ENCODE data around the gene TTLL3. TPM values are rescaled to one million over a fixed set of nuclear protein-coding genes. Genes with fewer than 3 reads are reported as not detected.
A peak's percentile ranks its signal among the peaks of the same experiment; 100 is the strongest.

The TTLL3 gene
- total RNA-seq, 1 experiment from 2014 or later = 15.7 TPM

DNA sequence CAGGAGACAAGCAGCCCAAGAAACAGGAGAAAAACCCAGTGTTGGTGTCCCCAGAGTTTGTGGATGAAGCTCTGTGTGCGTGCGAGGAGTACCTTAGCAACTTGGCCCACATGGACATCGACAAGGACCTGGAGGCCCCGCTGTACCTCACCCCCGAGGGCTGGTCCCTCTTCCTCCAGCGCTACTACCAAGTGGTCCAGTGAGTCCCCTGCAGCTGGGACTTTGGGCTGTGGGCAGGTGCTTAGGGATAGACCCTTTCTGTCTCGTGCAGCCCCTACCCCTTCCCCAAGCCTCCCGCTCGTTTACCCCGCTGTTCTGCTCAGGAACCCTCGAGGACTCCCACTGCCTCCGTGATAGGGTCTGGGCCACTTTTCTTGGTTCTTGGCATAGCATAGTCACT is 10.5 kb downstream of the TTLL3 start:
- CTCF ChIA-PET = no interaction called here
- Histone ChIP-seq H3K27me3 (ENCODE audit: control insufficient read depth, insufficient read depth, low read length) (no peaks in the 10 kb centered on the region), H3K4me3 (ENCODE audit: low read depth in 2 of 2, low read length in 2 of 2) (no peak overlapping the region), H3K9me3 (ENCODE audit: control insufficient read depth, insufficient read depth, low read depth, low read length) (no peaks in the 10 kb centered on the region), H3K27ac (ENCODE audit: low read length) (no peak overlapping the region), H3K4me1 (ENCODE audit: control insufficient read depth, insufficient read depth, low read length) (no peaks in the 10 kb centered on the region), H3K36me3 (ENCODE audit: control insufficient read depth, insufficient read depth, low read length) (no peaks in the 10 kb centered on the region)
- in situ Hi-C loops (cut with HindIII; ENCODE audit: low pct_unique_long_range_greater_than_20kb, low sequenced_read_pairs) (no loop called here), intact Hi-C loops (cut with micrococcal nuclease; ENCODE audit: unreplicated experiment) (no loop called here)
- DNase-seq (ENCODE audit: low read depth, low spot score) (no peak), ATAC-seq (no peak)
- POLR2A ChIA-PET = no interaction called here
- TF ChIP-seq POLR2AphosphoS5 (IDR thresholded peaks at IDR 0.05; ENCODE audit: low read depth, low read length) (no peak), REST (IDR thresholded peaks at IDR 0.05; ENCODE audit: insufficient read depth in 1 of 2, low read depth in 2 of 2, low read length in 1 of 2) (no peak), SIN3A (IDR thresholded peaks at IDR 0.05; ENCODE audit: borderline replicate concordance, insufficient read depth, low read depth, low read length) (no peak), CTCF (IDR thresholded peaks at IDR 0.05) (no peak), TCF7L2 (IDR thresholded peaks at IDR 0.05; ENCODE audit: low read depth, low read length) (no peak)
- BruUV-seq (replicated peaks) = no TSS peak

GRCh38 chr3:9820946-9821345 is 10.9 kb downstream of the TTLL3 start:
- no peak; the same call in 1 of the 2 replicates for TF ChIP-seq CTCF (IDR thresholded peaks at IDR 0.05)
- no peak for TF ChIP-seq POLR2AphosphoS5 (IDR thresholded peaks at IDR 0.05; ENCODE audit: low read depth, low read length)
- TF ChIP-seq TCF7L2 (IDR thresholded peaks at IDR 0.05; ENCODE audit: low read depth, low read length) = no peak
- no peak for TF ChIP-seq SIN3A (IDR thresholded peaks at IDR 0.05; ENCODE audit: borderline replicate concordance, insufficient read depth, low read depth, low read length)
- no peak for TF ChIP-seq REST (IDR thresholded peaks at IDR 0.05; ENCODE audit: insufficient read depth in 1 of 2, low read depth in 2 of 2, low read length in 1 of 2)
- CTCF ChIA-PET = no interaction called here
- POLR2A ChIA-PET = no interaction called here

More at GRCh38 chr3:9820946-9821345, 10.9 kb downstream of the TTLL3 start:
- Histone ChIP-seq H3K36me3 (ENCODE audit: control insufficient read depth, insufficient read depth, low read length) (no peaks in the 10 kb centered on the region), H3K27ac (ENCODE audit: low read length) (no peak overlapping the region), H3K27me3 (ENCODE audit: control insufficient read depth, insufficient read depth, low read length) (no peaks in the 10 kb centered on the region), H3K9me3 (ENCODE audit: control insufficient read depth, insufficient read depth, low read depth, low read length) (no peaks in the 10 kb centered on the region), H3K4me1 (ENCODE audit: control insufficient read depth, insufficient read depth, low read length) (no peaks in the 10 kb centered on the region), H3K4me3 (ENCODE audit: low read depth in 2 of 2, low read length in 2 of 2) (no peak overlapping the region)
- intact Hi-C loops (cut with micrococcal nuclease; ENCODE audit: unreplicated experiment) = no loop called here
- in situ Hi-C loops (cut with HindIII; ENCODE audit: low pct_unique_long_range_greater_than_20kb, low sequenced_read_pairs) = no loop called here
- no peak for DNase-seq (ENCODE audit: low read depth, low spot score)
- peak; percentile 89 for ATAC-seq
- no TSS peak for BruUV-seq (replicated peaks)
